Lung (tissue), 12 donors: ENCODE measurements around the gene AMN. TPM values are rescaled to one million over a fixed set of nuclear protein-coding genes. Genes with fewer than 3 reads are reported as not detected.

Experiments used
- ATAC-seq: fragments of 200-7000 bp; cut with Tn5 transposase; one replicate; pipeline ENCODE4 v1.9.1; 2020; ENCODE audit warnings: moderate number of reproducible peaks; ENCODE audit not compliant: insufficient read depth, low FRiP score
- DNase-seq, 3 donors: peaks; one replicate each; pipeline ENCODE4 v3.0.0-alpha.2; 2013 to 2017
- H3K27ac ChIP-seq, 2 donors: one replicate each; pipeline ENCODE4 v1.5.1; 2013; ENCODE audit warnings: mild to moderate bottlenecking in 2 of 2, moderate library complexity in 2 of 2, control low read depth in 1 of 2, inconsistent platforms in 1 of 2, low read depth in 1 of 2, low read length in 1 of 2
- H3K27me3 ChIP-seq, 3 donors: one replicate each; pipeline ENCODE4 v1.5.1; 2013; ENCODE audit warnings: low read length in 2 of 3; ENCODE audit not compliant: control insufficient read depth in 3 of 3, insufficient read depth in 3 of 3
- H3K36me3 ChIP-seq, 4 donors: one replicate each; pipeline ENCODE4 v1.5.1; 2013; ENCODE audit warnings: low read length in 4 of 4, mild to moderate bottlenecking in 1 of 4, moderate library complexity in 1 of 4; ENCODE audit not compliant: control insufficient read depth in 4 of 4, insufficient read depth in 4 of 4
- H3K4me1 ChIP-seq, 5 donors: one replicate each; pipeline ENCODE4 v1.5.1; 2013; ENCODE audit warnings: low read length in 5 of 5, mild to moderate bottlenecking in 2 of 5, moderate library complexity in 1 of 5; ENCODE audit not compliant: control insufficient read depth in 5 of 5, insufficient read depth in 5 of 5
- H3K4me3 ChIP-seq: one replicate; pipeline ENCODE4 v1.5.1; 2013; ENCODE audit warnings: mild to moderate bottlenecking, control low read depth, moderate library complexity
- H3K9ac ChIP-seq, 2 donors: one replicate each; pipeline ENCODE4 v1.5.1; 2013; ENCODE audit warnings: low read length in 2 of 2, control low read depth in 1 of 2; ENCODE audit not compliant: insufficient read depth in 1 of 2
- H3K9me3 ChIP-seq, 4 donors: one replicate each; pipeline ENCODE4 v1.5.1; 2013; ENCODE audit warnings: low read length in 3 of 4, mild to moderate bottlenecking in 1 of 4, moderate library complexity in 1 of 4; ENCODE audit not compliant: control insufficient read depth in 4 of 4, insufficient read depth in 3 of 4
- WGBS, 2 donors: extraction: QIAGEN DNeasy Blood & Tissue Kit; methylation state at CpG; one replicate each; pipeline ENCODE4 v1.1.7; 2013; 5-methylcytosine and 5-hydroxymethylcytosine counted together
- polyA plus RNA-seq, 2 donors: library from polyadenylated mRNA; stranded (reverse); fragments of 200-250 nt; gene quantifications; one replicate each; pipeline ENCODE4 v1.2.1, GENCODE V29; 2013
- total RNA-seq, 2 donors: library from RNA; depleted of rRNA in 1 of 2; stranded (reverse); fragments of >200 nt in 1 of 2; gene quantifications; one replicate each; pipeline ENCODE4 v1.2.1, GENCODE V29; 2014 to 2021
- TF ChIP-seq, protein P1 (sequence below): IDR thresholded peaks from 2 replicates; pipeline ENCODE4 v1.5.1; 2012; ENCODE audit warnings: mild to moderate bottlenecking; ENCODE audit errors: control extremely low read depth, extremely low read depth
- donor health status: control.
- donor health status: control.
- donor health status: Bipolar disorder and iron deficiency.
- donor health status: healthy.
- donor health status: DM: yes; HTN: yes; CAD: no.

The AMN gene
- total and polyA plus RNA-seq, 4 donors, result 0.94 to 24.7 (median 12.6) TPM

DNA sequence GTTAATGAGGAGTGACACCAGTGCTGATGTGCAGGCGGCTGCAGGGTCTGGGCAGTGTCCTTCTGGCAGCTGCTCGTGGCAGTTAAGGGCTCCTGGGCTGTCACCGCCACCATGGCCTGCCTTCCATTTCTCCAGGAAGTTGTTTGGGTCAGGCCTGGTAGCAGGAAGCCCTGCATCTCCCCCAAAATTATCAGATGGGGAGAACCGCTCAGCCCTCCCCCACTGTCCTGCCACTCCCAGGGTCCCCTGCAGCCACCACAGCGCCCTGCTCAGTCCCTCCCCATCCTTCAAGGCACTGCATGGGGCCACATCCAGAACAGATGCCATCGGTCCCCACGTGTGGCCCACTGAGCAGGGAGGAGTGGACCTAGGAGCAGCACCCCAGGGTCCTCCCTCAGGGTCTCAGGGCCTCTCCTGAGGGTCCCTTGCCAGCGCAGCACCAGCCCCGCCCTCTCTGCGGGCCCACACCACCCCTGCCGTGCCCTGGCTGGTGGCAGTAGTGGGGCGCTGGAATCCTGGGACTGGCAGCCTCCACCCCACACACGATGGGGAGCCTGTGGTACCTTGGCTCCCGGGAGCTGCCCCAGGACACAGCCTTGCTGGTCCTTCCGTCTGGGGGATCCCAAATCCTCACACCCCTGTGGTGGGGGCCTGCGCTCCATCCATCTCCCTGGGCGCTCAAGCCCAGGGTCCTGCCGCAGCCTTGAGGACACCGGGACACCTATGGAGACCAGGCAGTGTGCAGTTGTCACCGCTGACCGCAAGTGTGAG is 10.3 kb upstream of the AMN start:
- 93 to 96% methylated on average over 21 of the region's 21 CpGs for WGBS, 2 donors
- ATAC-seq (no peak), DNase-seq (no peak)
- Histone ChIP-seq H3K9ac (no peak overlapping the region), H3K36me3 (peaks cover 0 to 14% (median 0%) of the 10 kb centered on the region in 4 donors), H3K9me3 (no peaks in the 10 kb centered on the region), H3K4me1 (no peaks in the 10 kb centered on the region), H3K27me3 (no peaks in the 10 kb centered on the region), H3K27ac (no peak overlapping the region), H3K4me3 (no peak overlapping the region)
- TF ChIP-seq, protein P1, sequence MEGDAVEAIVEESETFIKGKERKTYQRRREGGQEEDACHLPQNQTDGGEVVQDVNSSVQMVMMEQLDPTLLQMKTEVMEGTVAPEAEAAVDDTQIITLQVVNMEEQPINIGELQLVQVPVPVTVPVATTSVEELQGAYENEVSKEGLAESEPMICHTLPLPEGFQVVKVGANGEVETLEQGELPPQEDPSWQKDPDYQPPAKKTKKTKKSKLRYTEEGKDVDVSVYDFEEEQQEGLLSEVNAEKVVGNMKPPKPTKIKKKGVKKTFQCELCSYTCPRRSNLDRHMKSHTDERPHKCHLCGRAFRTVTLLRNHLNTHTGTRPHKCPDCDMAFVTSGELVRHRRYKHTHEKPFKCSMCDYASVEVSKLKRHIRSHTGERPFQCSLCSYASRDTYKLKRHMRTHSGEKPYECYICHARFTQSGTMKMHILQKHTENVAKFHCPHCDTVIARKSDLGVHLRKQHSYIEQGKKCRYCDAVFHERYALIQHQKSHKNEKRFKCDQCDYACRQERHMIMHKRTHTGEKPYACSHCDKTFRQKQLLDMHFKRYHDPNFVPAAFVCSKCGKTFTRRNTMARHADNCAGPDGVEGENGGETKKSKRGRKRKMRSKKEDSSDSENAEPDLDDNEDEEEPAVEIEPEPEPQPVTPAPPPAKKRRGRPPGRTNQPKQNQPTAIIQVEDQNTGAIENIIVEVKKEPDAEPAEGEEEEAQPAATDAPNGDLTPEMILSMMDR, result no peak

DNA sequence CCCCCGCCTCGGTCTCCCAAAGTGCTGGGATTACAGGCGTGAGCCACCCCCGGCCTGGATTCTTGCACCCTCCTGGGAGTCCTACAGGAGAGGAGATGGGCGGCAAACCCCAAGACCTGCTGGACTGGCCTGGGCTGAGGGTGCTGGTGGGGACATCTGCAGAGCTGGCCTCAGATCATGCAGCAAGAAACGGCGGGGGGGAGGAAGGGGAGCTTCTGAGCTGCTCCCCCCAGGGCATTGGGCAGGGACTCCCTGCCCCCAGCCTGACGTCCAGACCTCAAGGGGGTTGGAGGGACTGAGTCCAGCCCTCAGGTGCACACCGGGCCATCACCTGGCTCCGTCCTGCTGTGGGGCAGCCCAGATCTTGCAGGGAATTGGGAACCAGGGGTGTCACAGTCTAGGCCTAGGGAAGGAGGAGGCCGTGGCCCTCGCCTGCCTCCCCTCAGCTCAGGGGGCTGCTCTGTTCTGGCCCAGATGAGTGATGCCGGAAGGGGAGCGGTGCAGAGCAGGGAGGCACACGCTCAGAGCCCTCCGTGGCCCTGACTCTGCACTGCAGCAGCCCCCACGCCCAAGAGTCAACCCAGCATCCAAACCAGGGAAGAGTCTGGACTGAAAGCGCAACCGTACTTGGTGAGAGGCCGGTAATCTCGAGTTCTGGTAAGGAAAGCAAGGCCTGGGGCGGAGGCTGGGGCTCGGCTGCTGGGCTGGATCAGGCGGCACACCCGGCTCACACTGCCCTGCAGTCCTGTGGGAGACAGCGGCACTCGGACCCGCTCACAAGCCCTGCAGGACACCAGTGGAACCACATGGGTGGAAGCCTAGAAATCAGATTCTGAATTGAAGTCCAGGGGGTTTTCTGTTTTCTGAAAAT is 8.9 kb upstream of the AMN start:
- no peak overlapping the region for H3K9ac ChIP-seq
- WGBS, 2 donors, result 93 to 95% methylated on average over 28 of the region's 28 CpGs
- H3K9me3 ChIP-seq, result no peaks in the 10 kb centered on the region
- TF ChIP-seq, protein P1, result no peak
- H3K36me3 ChIP-seq, result peaks cover 0 to 9% (median 0%) of the 10 kb centered on the region in 4 donors
- no peaks in the 10 kb centered on the region for H3K4me1 ChIP-seq
- no peak overlapping the region for H3K4me3 ChIP-seq
- ATAC-seq (no peak), DNase-seq (no peak)
- H3K27ac ChIP-seq, result no peak overlapping the region
- no peaks in the 10 kb centered on the region for H3K27me3 ChIP-seq

DNA sequence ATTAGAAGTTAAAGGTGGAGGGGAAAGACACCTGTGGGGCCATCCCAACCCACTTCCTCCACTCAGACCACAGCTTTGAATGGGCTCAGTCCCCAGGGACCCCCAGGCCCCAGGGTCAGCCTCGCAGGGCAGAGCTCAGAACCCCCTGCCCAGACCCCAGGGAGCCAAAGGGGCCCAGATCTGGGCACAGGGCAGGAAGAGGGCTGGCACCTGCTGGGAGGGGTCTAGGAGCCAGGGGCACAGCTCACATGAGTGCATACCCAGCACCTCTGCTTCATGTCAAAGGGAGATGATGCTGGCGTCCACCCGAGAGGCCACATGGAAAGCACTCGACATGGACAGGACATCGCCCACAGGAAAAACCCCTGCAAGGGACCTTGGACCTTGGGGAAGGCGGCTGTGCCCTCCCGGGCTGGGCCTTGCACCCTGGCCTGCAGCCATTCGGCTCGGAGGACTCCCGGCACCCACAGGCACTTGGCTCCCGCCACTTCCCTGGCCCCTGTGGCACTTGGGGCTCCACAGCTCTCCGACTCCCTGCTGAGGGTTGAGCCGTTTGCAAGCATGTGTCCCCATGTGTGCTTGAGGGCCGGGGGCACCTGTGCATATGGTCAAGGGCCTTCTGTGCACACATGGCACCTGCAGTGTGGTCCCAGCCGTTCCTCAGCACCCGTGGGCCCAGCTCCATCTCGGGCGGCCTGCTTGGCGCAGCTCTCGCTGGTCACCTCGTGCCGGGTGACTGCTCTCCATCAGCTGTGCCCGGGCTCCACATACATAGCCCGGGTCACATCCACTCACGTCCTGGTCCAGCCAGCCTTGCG is 7.8 kb upstream of the AMN start:
- no peak for DNase-seq
- Histone ChIP-seq H3K27ac (no peak overlapping the region), H3K9me3 (no peaks in the 10 kb centered on the region), H3K9ac (no peak overlapping the region), H3K4me1 (no peaks in the 10 kb centered on the region), H3K4me3 (no peak overlapping the region), H3K27me3 (peaks cover 0 to 3% (median 2%) of the 10 kb centered on the region in 3 donors), H3K36me3 (peaks cover 0 to 9% (median 0%) of the 10 kb centered on the region in 4 donors)
- TF ChIP-seq, protein P1, result no peak
- 86 to 92% methylated on average over 26 of the region's 26 CpGs for WGBS, 2 donors
- no peak for ATAC-seq
